Suppressor macrophage (primary cell): ENCODE results near the gene SCAMP4.
"Not testable (repeated sequence)": the region's sequence is repeated elsewhere in the genome, so short reads cannot be mapped to it uniquely, and the experiment has no call there.

Source experiments
- DNase-seq, 4 experiments: peaks; one replicate each; pipeline ENCODE4 v3.0.0-alpha.2; 2020 to 2022

SCAMP4 gene

DNA sequence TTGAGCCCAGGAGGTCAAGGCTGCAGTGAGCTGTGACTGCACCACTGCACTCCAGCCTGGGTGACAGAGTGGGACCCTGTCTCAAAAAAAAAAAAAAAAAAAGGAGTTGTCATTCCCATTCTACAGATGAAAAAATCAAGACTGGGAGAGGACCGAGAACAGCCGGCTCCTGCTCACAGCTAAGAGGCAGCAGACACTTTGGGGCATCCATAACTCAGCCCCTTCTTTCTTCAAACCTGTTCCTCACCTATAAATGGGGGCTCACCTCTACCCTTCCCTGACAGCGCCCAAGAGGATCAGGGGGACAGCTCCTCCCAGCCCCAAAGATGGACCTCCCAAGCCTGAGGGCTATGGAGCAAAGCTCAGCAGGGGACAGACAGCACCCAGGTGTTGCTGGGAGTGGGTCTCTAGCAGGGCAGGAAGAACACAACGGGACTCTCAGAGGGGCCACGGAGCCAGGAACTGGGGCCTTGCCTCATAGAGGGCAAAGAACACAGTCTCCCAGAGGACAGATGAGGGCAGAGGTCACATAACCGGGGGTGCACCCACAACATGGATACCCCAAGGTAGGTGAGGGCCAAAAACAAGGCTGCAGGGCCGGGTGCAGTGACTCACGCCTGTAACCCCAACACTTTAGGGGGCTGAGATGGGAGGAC lies 38.4 kb upstream of the SCAMP4 start:
- no peak for DNase-seq

DNA sequence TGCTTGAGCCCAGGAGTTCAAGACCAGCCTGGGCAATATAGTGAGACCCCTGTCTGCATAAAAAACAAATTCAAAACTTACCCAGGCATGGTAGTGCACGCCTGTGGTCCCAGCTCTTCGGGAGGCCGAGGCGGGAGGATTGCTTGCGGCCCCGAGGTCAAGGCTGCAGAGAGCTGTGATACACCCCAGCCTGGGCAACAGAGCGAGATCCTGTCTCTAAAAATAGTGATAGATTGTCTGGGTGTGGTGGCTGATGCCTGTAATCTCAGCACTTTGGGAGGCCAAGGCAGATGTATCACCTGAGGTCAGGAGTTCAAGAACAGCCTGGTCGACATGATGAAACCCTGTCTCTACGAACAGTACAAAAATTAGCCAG lies 37.9 kb upstream of the SCAMP4 start:
- DNase-seq, result no peak

DNA sequence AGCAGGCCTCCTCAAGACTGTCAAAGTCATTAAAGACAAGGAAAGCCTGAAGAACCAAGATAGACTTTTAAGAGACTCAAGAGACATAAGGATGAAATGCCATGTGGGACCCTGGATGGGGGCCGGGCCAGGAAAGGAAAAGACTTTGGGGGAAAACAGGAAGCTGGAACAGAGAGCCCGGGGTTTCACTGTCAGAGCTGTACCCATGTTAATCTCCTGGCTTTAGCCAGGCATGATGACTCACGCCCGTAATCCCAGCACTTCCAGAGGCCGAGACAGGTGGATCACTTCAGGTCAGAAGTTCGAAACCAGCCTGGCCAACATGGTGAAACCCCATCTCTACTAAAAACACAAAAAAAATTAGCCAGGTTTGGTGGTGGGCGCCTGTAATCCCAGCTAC lies 36.2 kb upstream of the SCAMP4 start:
- DNase-seq, result no peak

DNA sequence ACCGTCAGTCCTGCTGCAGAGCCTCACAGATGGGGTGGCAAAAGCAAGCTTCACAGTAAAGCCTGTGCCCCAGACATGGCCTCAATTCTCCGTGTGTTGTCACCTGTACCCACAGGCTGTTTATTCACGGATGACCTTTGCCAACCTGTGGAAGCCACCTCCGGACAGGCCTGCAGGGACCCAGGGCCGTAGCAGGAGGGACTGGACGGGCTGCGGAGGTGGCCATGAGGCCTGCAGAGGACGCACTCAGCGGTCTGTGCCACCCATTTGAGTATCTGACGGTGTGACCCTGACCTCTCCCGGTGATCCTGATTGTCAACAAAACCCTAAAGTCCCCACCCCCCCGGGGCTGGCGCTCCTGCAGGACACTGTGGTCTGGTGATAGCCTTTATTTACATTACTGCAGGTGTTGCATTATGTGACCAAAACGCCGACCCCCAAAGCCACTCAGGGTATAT lies 34.0 kb upstream of the SCAMP4 start:
- DNase-seq, result no peak

DNA sequence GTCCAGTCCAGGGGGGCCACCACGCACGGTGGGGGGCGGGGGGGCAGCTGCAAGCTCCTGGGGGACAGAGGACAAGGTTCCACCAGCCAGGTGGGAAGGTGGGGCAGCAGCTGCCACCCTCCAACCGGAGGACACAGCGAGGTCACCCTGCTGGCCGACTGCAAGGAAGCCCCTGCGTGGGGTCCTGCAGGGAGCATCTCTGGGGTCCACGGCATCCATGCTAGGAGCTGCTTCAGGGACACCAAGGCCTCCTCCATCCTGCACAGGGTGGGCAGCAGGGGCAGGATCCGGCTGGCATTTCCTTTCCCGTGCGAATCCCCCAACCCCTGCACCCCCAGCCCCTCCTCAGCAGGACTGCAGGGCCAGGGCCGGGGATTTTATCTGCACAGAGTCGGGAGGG lies 33.6 kb upstream of the SCAMP4 start:
- no peak for DNase-seq

DNA sequence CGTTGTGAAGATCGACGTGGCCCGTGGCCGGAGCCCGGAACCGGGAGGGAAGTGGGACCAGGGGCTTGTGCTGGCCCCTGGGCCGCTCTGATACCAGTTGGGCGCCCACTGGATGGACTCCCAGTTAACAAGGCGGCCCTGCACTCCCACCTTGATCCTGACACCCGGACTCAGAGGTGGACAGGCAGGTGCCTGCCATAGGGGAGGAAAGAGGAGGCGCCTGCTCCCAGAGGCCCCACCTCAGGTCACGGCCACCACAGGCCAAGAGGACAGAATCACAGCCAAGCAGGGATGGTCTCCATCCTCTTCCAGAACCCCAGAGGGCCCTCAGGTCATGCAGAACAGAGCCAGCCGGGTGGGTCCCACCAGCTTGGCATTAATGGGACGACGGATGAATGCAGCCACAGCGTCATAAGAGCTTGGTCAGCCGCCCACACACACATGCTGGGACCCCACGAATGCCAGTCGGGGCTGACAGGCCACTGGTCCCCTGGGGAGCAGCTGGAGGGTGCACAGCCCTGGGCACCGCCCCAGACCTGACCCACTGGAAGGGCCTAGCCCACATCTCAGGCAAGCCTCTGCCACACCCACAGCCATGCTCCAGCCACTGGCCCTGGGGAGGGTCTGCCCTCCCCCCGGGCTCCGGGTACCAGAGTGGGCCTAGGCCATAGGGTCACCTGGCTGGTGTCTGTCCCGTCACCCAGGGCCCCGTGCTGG lies 32.2 kb upstream of the SCAMP4 start:
- DNase-seq, result no peak

DNA sequence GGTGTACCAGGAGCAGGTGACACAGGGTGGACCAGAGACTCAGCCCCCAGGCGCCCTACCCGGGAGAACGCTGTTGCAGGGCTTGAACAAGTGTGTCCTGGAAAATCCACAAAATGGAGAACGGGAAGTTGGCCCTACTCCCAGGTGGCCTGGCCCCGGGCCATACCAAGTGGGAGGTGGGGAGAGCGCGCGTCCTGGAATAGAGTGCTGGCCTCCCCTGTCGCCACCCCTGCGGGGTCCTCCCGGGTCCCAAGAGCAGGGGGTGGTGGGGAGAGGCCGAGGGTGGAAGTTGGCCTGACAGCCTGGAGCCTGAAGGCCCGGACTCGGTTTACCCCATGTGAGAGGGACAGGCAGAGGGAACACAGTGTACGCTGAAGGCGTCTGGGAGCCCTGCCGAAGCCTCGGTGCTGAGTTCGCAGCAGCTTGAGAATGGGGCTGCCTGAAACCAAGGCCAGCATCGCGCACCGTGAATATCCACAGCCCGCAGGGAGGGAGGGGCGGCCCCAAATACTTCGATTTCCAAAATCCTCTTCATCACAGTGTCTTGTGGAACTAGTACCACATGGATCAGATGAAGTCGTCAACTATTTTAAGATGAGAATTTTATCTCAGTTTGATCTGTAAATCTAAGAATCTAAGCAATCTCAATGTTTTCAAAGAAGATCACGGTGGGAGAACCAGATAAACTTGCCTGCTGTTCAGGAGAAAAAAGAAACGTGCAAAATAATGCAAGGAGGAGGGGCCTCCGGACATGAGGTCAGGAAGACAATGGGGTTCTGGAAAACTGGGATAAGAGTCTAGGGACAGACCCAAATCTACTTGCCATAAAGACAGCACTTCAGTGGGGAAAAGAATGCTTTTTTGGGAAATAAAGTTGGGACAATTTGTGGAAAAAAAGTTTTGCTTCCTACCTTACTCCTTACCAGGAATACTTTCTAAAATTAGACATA lies 31.4 kb upstream of the SCAMP4 start:
- DNase-seq, result no peak

DNA sequence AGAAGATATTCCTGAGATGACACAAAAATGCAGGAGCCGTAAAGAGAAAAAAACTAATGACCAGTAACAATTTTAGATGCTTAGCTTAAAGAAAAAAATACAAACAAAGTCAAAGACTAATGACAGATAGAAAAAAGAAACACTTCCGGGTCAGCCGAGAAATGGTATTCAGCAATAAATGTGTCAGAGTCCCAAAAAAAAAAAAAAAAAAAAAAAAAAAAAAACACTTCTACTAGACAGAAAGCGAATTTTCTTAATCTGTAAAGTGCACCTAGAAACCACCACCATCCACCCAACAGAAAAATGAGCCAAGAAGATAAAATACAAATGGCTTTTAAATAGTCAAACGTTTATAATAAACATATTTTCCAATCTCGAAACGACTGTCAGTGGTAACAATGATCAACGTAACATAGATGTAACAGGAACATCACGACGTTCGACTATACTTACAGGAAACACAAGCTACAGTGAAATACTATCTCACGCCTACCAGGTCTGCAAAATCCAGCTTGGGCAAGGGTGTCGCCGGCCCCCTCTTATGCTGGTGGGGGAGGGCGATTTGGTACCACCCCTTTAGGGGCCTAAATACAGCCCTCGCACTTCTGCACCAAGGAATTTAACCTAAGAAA lies 30.5 kb upstream of the SCAMP4 start:
- DNase-seq, result peak; percentile 51 to 74 (median 60)

DNA sequence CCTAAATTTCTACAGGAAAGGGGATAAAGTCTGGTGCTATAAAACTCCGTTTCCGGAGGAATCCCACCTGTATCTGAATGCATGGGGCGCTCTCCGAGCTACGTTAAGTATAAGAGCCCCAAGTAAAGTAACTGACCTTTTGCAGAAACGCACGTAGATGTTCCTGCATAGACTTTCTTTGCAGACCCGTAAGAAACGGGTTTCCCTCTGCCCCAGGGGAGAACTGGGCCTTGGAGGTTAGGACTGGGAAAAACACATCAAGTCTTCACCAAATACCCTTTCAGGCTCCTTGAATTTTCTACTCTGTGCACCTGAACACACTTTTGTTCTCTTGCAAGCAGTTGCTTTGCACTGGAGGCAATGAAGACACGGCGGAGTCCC lies 29.9 kb upstream of the SCAMP4 start:
- DNase-seq, result not testable (repeated sequence)

DNA sequence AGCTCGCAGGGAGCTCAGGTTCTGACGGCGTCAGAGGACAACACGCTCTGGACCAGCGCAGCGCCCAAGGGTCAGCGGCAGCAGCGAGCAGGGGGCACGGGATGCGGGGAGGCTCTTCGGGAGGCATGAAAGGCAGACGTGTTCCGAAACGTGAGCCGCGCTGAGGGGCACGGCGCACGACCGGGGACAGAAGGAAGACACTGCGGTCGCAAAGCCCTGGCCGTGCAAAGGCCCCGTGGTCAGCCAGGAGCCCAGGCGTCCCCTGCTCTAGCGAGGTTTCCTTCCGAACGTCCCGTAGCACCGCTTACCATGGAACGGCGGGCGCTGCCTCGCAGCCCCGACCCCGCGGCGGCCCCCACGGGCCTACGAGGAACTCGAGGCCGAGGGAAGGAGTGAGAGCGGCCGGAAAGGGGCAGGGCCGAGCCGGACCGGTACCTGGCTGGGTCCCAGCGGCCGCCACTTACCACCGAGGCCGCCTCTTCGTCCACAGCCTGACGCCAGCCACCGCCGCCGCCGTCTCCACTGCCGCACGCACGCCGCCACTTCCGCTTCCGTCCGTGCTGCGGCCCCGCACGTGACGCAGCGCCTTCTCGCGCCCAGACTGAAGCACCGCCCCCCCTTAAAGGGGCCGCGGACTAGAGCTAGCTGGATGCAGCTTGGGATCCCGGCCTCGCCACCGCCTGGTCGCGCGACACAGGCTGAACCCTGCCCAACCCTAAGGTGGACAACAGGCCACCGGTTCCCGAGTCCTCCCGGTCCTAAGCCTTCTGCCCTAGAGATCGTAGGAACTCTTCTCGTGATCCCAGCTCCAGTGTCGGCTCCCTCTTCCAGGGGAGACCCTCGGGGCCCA lies 29.3 kb upstream of the SCAMP4 start:
- DNase-seq, result peak; percentile 97 to 98 (median 98)

DNA sequence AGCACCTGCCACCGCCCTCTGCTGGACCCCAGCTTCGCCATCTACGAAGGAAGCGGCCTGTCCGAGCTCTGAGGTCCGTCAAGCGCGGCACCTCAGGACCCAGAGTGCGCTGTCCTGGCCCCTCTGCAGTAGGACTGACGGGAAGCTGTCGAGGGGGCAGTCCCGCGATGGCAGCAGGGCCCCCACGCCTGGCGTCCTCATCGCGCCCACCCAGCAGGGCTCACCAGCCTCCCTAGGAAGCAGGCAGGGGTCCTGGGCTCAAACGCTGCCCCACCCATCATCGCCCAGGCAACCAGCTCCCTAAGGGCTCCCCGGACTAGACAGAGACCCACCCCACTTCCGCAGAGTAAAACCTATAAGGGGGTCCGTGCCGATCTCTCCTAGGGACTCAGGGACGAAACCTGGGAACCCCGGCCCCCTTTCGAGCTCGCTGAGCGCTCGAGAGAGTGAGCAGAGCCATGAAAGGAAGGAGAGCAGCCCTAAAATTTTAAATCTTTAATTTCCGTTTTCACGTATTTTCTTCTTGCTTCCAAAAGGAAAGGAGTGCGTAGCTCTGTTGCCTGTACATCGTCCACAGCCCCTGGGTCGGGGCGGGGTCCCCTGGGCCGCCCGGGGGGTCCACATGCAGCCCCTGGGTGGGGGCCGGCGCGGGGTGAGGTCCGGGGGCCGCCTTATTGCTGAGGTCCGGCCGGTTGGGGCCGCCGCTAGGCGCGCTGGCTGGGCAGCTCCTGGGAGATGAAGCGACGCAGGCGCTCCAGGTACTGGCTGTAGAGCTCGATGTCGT lies 28.5 kb upstream of the SCAMP4 start:
- DNase-seq, result not testable (repeated sequence)

DNA sequence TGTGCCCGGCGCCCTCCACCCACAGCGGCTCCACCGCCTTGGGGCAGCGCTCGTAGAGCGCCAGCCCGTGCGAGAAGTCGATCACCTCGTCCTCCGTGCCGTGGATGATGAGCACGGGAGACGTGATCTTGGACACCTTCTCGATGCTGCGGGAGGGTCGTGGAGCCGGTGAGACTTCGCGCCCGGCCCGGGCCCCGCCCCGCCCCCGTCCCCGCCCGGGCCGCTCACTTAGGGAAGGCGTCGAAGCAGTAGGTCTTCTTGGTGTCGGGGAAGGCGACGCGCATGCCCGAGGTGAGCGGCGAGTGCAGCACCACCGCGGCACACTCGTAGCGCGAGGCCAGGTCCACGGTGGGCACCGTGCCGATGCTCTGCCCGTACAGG lies 27.9 kb upstream of the SCAMP4 start:
- DNase-seq, result peak in 1 of 4 experiments; percentile 4

DNA sequence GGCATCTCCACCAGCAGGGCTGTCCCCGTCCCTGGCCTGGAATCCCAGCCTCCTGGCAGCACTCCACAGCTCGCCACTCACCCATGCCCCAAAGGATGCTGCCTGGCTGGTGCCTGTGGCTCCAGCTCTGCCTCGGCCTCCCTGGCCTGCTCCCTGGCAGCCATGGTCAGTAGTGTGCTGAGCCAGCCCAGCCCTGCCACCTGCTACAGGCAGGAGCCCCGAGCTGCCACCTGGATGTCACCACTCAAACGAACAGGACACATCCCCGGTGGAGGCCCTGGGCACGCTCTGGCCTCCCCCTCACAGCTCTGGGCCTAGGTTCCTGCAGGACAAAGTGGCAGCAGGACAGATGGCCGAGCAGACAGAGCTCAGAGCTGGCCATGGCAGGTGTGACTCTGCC lies 26.6 kb upstream of the SCAMP4 start:
- not testable (repeated sequence) for DNase-seq

DNA sequence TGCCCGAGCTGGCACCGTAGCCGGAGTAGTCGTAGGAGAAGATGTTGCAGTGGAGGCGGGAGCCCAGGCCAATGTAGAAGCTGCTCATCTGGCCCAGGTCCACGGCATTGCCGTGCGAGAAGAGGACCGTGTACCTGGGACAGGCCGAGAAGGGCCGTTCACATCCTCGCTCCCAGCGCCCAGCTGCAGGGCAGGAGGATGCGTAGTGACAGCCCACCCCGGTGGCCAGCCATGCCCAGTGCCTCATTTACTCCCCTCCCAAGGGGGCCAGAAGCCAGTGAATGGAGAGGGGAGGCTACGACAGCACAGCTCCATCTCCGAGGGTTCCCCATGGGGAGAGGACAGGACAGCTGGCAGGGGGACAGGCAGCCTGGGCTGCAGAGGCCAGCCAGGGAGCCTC lies 25.2 kb upstream of the SCAMP4 start:
- DNase-seq, result not testable (repeated sequence)

DNA sequence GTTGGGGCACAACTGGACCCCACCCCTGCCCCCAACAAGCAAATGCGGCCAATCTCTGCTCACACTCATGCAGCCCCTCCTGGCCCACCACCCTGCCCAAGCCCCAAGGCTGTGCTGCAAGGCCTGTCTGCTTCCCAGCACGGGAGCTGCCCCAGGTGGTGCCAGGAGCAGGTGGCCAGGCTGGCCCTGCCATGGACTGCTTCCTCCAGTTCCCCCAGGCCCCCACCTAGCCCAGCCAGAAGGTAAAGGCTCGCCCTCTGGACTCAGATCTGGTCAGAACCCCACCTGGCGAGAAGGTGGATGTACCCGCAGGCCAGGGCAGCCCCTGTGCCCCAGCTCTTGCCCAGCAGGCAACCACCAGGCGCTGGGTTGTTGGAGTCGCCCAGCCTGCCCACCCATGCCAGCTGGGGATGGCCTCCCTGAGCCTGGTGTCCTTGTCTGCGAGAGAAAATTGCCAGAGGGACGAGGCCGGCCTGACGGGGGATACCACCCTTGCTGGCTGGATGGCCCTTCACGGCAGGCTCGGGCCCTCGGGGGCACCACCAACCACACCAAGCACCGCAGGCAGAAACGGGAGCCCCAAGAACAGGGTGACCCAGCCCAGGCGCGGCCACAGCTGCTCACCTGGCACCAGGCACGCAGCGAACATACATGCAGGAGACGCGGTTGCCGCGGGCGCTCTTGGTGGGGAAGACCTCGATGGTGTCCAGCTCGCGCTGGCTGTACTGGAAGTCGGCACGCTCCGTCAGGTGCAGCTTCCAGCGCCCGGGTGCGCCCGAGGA lies 24.4 kb upstream of the SCAMP4 start:
- no peak for DNase-seq

DNA sequence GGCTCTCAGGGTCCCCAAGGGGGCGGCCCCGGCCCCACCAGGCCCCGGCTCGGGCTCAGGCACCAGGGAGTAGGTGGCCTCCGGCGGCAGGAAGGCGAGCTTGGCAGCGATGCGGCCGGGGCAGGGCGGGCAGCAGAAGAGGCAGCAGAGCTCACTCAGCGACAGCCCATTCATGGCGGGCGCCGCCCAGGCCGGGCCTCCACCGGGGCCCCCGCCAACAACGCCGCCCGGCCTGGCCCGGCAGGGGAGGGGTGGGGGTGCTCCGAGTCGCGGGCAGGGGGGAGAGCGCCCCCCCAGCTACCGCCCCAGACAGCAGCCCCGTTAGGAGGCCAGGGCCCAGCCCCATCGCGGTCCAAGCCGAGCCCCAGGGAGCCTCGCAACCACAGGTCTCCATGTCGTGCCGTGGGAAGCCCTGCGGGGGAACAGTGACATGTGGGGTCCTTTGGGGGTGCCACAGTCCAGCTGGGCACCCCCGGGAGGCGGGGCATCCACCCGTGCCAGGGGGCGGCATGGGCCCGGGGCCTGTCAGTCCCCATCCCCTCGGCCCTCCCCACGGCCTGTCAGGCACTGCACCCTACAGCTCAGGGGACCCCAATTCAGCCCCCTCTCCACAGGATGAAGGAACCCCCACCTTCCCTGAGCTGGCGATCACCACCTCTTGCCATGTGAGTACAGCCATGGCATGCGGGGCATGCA lies 23.7 kb upstream of the SCAMP4 start:
- DNase-seq, result not testable (repeated sequence)

DNA sequence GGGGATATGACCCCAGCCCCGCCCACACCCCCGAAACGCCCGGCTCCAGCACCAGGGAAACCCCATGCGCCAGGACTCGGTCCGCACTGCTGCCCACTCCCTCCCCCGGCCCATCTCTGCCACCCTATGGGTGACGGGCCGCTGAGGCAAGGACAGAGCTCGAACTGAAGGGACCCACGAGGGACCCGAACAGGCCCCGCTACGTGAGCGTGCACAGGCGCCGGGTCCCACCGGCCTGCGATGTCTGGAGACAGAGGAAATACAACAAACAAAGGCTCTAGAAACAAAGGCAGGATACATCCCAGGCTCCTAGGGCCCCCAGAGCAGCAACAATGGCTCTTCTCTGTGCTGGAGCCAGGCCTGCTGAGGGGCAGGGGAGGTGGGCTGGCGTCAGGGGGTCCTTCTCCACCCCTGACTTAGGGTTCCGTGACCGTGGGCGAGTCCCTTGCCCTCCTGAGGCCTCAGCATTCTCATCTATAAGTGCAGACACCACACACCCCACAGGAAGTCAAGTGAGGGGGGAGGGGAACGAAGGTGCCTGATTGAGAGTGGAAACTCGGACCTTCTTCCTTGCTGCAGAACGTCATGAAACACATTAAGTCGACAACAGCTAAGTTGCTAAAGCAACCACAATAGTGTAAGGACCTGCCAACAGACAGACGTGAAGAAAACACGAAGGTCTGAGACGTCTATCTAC lies 23.0 kb upstream of the SCAMP4 start:
- no peak for DNase-seq

DNA sequence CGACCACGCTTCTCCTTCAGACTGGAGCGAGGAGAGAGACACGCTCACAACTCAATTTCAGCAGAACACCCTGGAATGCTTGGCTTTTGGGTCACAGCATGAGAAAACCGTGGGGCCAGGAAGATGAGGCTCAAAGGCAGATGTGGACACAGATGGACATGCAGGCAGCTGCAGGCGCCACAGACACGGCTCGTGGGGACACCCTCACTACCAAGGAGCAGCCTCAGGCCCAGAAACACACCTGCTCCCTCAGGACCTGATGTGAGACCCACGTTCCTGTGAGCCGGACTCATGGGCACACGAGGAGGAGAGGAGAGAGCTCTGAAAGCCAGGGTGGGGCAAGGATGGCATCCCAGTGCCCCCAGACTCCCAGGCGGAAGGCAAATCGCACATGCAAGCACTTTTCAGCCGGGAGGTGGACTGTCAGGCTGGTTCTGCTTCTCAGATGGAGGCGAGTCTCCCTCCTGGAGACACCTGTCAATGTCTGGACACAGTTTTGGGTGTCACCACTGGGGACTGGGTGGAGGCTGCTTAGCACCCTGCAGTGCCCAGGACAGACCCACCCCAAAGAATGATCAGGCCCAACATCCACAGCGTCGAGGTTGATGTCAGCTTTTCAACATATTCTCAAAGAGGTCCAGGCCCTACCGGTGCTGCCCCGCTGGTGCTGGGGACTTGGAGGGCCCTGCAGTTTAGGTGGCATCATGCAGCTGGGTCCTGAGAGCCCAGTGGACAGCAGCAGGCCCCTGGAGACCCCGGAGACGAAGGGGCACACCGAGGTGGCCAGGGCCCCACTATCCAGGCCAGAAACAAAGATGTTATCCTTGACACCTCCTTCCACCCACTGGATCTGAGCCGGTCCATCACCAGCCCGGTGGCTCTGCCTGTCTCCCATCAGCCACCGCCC lies 22.2 kb upstream of the SCAMP4 start:
- DNase-seq, result no peak
